ENCODE results near the gene BORCS5. TPM values are rescaled to one million over a fixed set of nuclear protein-coding genes. Genes with fewer than 3 reads are reported as not detected.

The BORCS5 gene
- total and polyA plus RNA-seq, 7 experiments from 2014 or later = 8.4 to 28.2 (median 18.6) TPM

DNA sequence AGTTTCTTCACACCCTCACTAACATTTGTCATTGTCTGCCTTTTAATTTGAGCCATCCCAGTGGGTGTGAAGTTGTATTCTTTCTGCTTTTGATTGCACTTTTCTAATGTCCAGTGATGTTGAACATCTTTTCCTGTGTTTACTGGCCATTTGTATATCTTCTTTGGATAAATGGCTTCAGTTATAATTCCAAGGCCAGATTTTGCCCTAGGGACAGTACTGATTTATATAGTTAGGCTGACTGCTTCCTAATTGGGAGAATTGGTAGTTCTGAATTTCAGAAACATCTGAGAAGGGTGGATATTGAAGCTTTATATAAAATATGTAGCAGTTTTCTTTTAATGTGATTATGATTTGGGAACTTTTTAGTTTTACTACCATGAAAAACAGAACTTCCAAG lies 97.4 kb downstream of the BORCS5 start:
- Mint-ChIP-seq H3K27ac (peak overlapping the region in 1 of 9 donors; percentile 72), H3K4me3 (no peak overlapping the region)

GRCh38 chr12:12456637-12457036 lies 99.8 kb downstream of the BORCS5 start:
- peaks cover 0 to 2% (median 0%) of the 10 kb centered on the region in 11 donors for H3K9me3 Mint-ChIP-seq

More for the DNA sequence above, 97.4 kb downstream of the BORCS5 start:
- Histone ChIP-seq H3K27me3 (ENCODE audit: control insufficient read depth in 2 of 2, insufficient read depth in 2 of 2, low read length in 2 of 2) (no peaks in the 10 kb centered on the region), H3K36me3 (ENCODE audit: control insufficient read depth in 2 of 3, insufficient read depth in 3 of 3, low read length in 3 of 3) (no peaks in the 10 kb centered on the region), H3K4me1 (ENCODE audit: control insufficient read depth in 2 of 2, insufficient read depth in 2 of 2, low read length in 2 of 2) (no peaks in the 10 kb centered on the region), H3K27ac (ENCODE audit: low read depth, low read length) (no peak overlapping the region), H3K9me3 (ENCODE audit: control insufficient read depth in 2 of 3, low read length in 3 of 3) (no peaks in the 10 kb centered on the region), H3K4me3 (ENCODE audit: low read length) (no peak overlapping the region)
- intact Hi-C loops (cut with micrococcal nuclease) = no loop called here
- ChIA-PET POLR2A (interaction anchor here (0.9 to 5.1 kb wide), 4 partner anchors 9 to 108 kb away, joined by 3 to 24 read pairs (median 4); partner anchors contain the start of gene DUSP16), CTCF (interaction anchor here (1.5 kb wide), 1 partner anchor 12 kb away, joined by 8 read pairs; no protein-coding TSS in a partner anchor)
- H3K9me3 Mint-ChIP-seq = peaks cover 0 to 2% (median 0%) of the 10 kb centered on the region in 11 donors
- H3K27me3 Mint-ChIP-seq = no peaks in the 10 kb centered on the region
- H3K4me1 Mint-ChIP-seq = peaks cover 0 to 29% (median 10%) of the 10 kb centered on the region in 7 donors
- ATAC-seq (no peak), DNase-seq (no peak)
- H3K36me3 Mint-ChIP-seq = peaks cover 0 to 19% (median 7%) of the 10 kb centered on the region in 5 donors

DNA sequence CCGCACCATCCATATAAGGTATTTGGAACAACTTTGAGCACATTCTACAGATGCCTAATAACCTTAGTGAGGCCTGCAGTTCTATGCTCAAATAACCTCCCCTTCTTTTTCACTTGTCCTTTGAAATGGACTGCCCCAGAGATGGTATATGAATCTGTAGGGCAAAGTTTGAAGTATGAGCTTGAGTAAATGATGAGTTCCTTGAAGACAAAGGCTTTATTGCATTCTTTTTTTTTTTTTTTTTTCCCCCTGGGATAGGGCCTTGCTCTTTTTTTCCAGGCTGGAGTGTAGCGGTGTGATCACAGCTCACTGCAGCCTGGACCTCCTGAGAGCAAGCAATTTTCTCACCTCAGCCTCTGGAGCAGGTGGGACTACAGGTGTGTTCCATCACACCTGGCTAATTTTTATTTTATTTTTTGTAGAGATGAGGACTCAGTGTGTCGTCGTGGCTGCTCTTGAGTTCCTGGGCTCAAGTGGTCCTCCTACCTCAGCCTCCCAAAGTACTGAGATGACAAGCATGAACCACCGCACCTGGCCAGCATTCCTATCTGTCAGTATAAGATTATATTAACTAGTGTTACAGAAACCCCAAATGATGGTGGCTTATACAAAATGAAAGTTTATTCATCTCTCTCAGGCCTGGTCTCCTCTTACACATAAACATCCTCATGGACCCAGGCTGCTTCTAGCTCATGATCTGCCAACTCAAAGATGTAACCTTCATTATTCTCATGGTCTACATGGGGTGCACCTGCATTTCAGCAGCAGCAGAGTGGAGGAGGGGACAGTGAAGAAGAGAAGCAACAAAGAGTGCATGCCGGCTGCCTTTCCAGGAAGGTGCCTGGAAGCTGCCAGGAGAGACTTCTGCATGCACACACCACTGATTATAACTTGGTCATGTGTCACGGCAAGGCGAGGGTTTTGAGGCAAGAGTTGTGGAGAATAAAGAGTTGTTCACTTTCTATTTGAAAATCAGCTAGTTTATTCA lies 104.4 kb downstream of the BORCS5 start:
- H3K27me3 Mint-ChIP-seq = no peaks in the 10 kb centered on the region
- no peaks in the 10 kb centered on the region for H3K9me3 ChIP-seq (ENCODE audit: control insufficient read depth in 2 of 3, low read length in 3 of 3)
- DNase-seq (no peak), ATAC-seq (no peak)
- no peaks in the 10 kb centered on the region for H3K27me3 ChIP-seq (ENCODE audit: control insufficient read depth in 2 of 2, insufficient read depth in 2 of 2, low read length in 2 of 2)
- H3K27ac Mint-ChIP-seq = peak overlapping the region; percentile 28 to 94 (median 78)
- peaks cover under 1 to 16% (median 11%) of the 10 kb centered on the region in 5 donors for H3K36me3 Mint-ChIP-seq
- no peak overlapping the region for H3K27ac ChIP-seq (ENCODE audit: low read depth, low read length)
- peaks cover 11 to 17% of the 10 kb centered on the region in 2 donors for H3K4me1 ChIP-seq (ENCODE audit: control insufficient read depth in 2 of 2, insufficient read depth in 2 of 2, low read length in 2 of 2)
- no peaks in the 10 kb centered on the region for H3K9me3 Mint-ChIP-seq
- H3K4me3 Mint-ChIP-seq = peak overlapping the region in 8 of 10 donors; percentile 2 to 81 (median 53)
- no peaks in the 10 kb centered on the region for H3K36me3 ChIP-seq (ENCODE audit: control insufficient read depth in 2 of 3, insufficient read depth in 3 of 3, low read length in 3 of 3)
- H3K4me1 Mint-ChIP-seq = peaks cover 16 to 59% (median 50%) of the 10 kb centered on the region in 7 donors
- H3K4me3 ChIP-seq (ENCODE audit: low read length) = no peak overlapping the region
- POLR2A ChIA-PET = interaction anchor here (0.5 to 1.4 kb wide), 3 partner anchors 10 to 236 kb away, joined by 3 to 4 read pairs (median 3); partner anchors contain the start of gene DUSP16
- intact Hi-C loops (cut with micrococcal nuclease) = no loop called here
- CTCF ChIA-PET = interaction anchor here (0.9 to 1.2 kb wide), 2 partner anchors 15 to 84 kb away, joined by 3 read pairs; no protein-coding TSS in a partner anchor

More at GRCh38 chr12:12456637-12457036, 99.8 kb downstream of the BORCS5 start:
- no peaks in the 10 kb centered on the region for H3K9me3 ChIP-seq (ENCODE audit: control insufficient read depth in 2 of 3, low read length in 3 of 3)
- CTCF ChIA-PET = interaction anchor here (1.7 kb wide), 1 partner anchor 19 kb away, joined by 3 read pairs; no protein-coding TSS in a partner anchor
- peak overlapping the region; percentile 24 for H3K27ac ChIP-seq (ENCODE audit: low read depth, low read length)
- DNase-seq (no peak), ATAC-seq (peak; percentile 82)
- intact Hi-C loops (cut with micrococcal nuclease) = loop anchor here in 1 of 2 donors (1.0 to 2.0 kb wide), 2 partner anchors 14 to 18 kb away; no protein-coding TSS in a partner anchor
- H3K27me3 Mint-ChIP-seq = no peaks in the 10 kb centered on the region
- H3K4me1 ChIP-seq (ENCODE audit: control insufficient read depth in 2 of 2, insufficient read depth in 2 of 2, low read length in 2 of 2) = no peaks in the 10 kb centered on the region
- POLR2A ChIA-PET = interaction anchor here (0.6 to 5.1 kb wide), 7 partner anchors 8 to 484 kb away, joined by 3 to 24 read pairs (median 4); partner anchors contain the start of gene DUSP16
- H3K4me3 ChIP-seq (ENCODE audit: low read length) = no peak overlapping the region
- no peaks in the 10 kb centered on the region for H3K27me3 ChIP-seq (ENCODE audit: control insufficient read depth in 2 of 2, insufficient read depth in 2 of 2, low read length in 2 of 2)
- H3K4me3 Mint-ChIP-seq = peak overlapping the region in 4 of 10 donors; percentile 7 to 57 (median 30)
- H3K36me3 ChIP-seq (ENCODE audit: control insufficient read depth in 2 of 3, insufficient read depth in 3 of 3, low read length in 3 of 3) = no peaks in the 10 kb centered on the region
- peaks cover 0 to 12% (median 6%) of the 10 kb centered on the region in 5 donors for H3K36me3 Mint-ChIP-seq
- H3K27ac Mint-ChIP-seq = peak overlapping the region in 8 of 9 donors; percentile 10 to 92 (median 50)
- H3K4me1 Mint-ChIP-seq = peaks cover 9 to 51% (median 19%) of the 10 kb centered on the region in 7 donors

- CTCF ChIA-PET = interaction anchor here (0.9 to 1.2 kb wide), 2 partner anchors 16 to 85 kb away, joined by 3 read pairs; no protein-coding TSS in a partner anchor
- H3K36me3 ChIP-seq (ENCODE audit: control insufficient read depth in 2 of 3, insufficient read depth in 3 of 3, low read length in 3 of 3) = no peaks in the 10 kb centered on the region
- peaks cover 18 to 24% of the 10 kb centered on the region in 2 donors for H3K4me1 ChIP-seq (ENCODE audit: control insufficient read depth in 2 of 2, insufficient read depth in 2 of 2, low read length in 2 of 2)
- no peak overlapping the region for H3K27ac ChIP-seq (ENCODE audit: low read depth, low read length)
- H3K27ac Mint-ChIP-seq = peak overlapping the region; percentile 4 to 94 (median 69)
- H3K4me1 Mint-ChIP-seq = peaks cover 16 to 60% (median 50%) of the 10 kb centered on the region in 7 donors
- intact Hi-C loops (cut with micrococcal nuclease) = no loop called here
- no peak for ATAC-seq
- peak overlapping the region in 3 of 10 donors; percentile 53 to 81 (median 60) for H3K4me3 Mint-ChIP-seq
- no peak overlapping the region for H3K4me3 ChIP-seq (ENCODE audit: low read length)
- no peak for DNase-seq
- H3K9me3 ChIP-seq (ENCODE audit: control insufficient read depth in 2 of 3, low read length in 3 of 3) = no peaks in the 10 kb centered on the region
- POLR2A ChIA-PET = interaction anchor here (0.9 to 1.4 kb wide), 2 partner anchors 9 to 101 kb away, joined by 3 read pairs; partner anchors contain the start of gene DUSP16
- peaks cover 3 to 17% (median 14%) of the 10 kb centered on the region in 5 donors for H3K36me3 Mint-ChIP-seq
- H3K9me3 Mint-ChIP-seq = no peaks in the 10 kb centered on the region
- H3K27me3 Mint-ChIP-seq = no peaks in the 10 kb centered on the region
- no peaks in the 10 kb centered on the region for H3K27me3 ChIP-seq (ENCODE audit: control insufficient read depth in 2 of 2, insufficient read depth in 2 of 2, low read length in 2 of 2)
Measured at GRCh38 chr12:12461923-12462315, 105.0 kb downstream of the BORCS5 start.

- H3K9me3 Mint-ChIP-seq = no peaks in the 10 kb centered on the region
Measured at GRCh38 chr12:12465522-12465921, 108.6 kb downstream of the BORCS5 start.

More at GRCh38 chr12:12465522-12465921, 108.6 kb downstream of the BORCS5 start:
- intact Hi-C loops (cut with micrococcal nuclease) = loop anchor here in 1 of 2 donors (5.0 kb wide), 1 partner anchor 63 kb away; no protein-coding TSS in a partner anchor
- Mint-ChIP-seq H3K4me3 (peak overlapping the region in 4 of 10 donors; percentile 9 to 75 (median 21)), H3K27me3 (no peaks in the 10 kb centered on the region), H3K27ac (peak overlapping the region; percentile 50 to 99 (median 97)), H3K36me3 (peaks cover 12 to 41% (median 33%) of the 10 kb centered on the region in 5 donors), H3K4me1 (peaks cover 25 to 73% (median 59%) of the 10 kb centered on the region in 7 donors)
- DNase-seq (no peak), ATAC-seq (no peak)
- POLR2A ChIA-PET = interaction anchor here (0.6 to 3.7 kb wide), 18 partner anchors 9 to 688 kb away, joined by 3 to 48 read pairs (median 4); partner anchors contain the start of gene BORCS5
- H3K27me3 ChIP-seq (ENCODE audit: control insufficient read depth in 2 of 2, insufficient read depth in 2 of 2, low read length in 2 of 2) = no peaks in the 10 kb centered on the region
- peak overlapping the region; percentile 75 for H3K27ac ChIP-seq (ENCODE audit: low read depth, low read length)
- peaks cover 37 to 39% of the 10 kb centered on the region in 2 donors for H3K4me1 ChIP-seq (ENCODE audit: control insufficient read depth in 2 of 2, insufficient read depth in 2 of 2, low read length in 2 of 2)
- CTCF ChIA-PET = interaction anchor here (0.6 to 2.2 kb wide), 4 partner anchors 9 to 24 kb away, joined by 3 to 8 read pairs (median 5); no protein-coding TSS in a partner anchor
- H3K9me3 ChIP-seq (ENCODE audit: control insufficient read depth in 2 of 3, low read length in 3 of 3) = no peaks in the 10 kb centered on the region
- H3K4me3 ChIP-seq (ENCODE audit: low read length) = no peak overlapping the region
- H3K36me3 ChIP-seq (ENCODE audit: control insufficient read depth in 2 of 3, insufficient read depth in 3 of 3, low read length in 3 of 3) = no peaks in the 10 kb centered on the region

Data from naive thymus-derived CD4-positive, alpha-beta T cell (primary cell).